SK-MEL-5 (cell line): ENCODE results near the gene MGAT5. TPM values are rescaled to one million over a fixed set of nuclear protein-coding genes. Genes with fewer than 3 reads are reported as not detected.

Source experiments
- DNase-seq: peaks from one replicate; pipeline ENCODE4 v3.0.0-alpha.2; 2016; ENCODE audit warnings: low read depth, low spot score
- in situ Hi-C: cut with HindIII; loops from 2 replicates; pipeline ENCODE4 v1.10.0; 2016; ENCODE audit warnings: low sequenced_read_pairs, high pct_unique_total_duplicates, low pct_unique_long_range_greater_than_20kb
- polyA plus RNA-seq, 2 experiments: library from polyadenylated mRNA; depleted of rRNA; stranded (reverse); fragments of >200 nt; gene quantifications; 2 replicates each; pipeline ENCODE4 v1.2.3, GENCODE V29; 2015
- total RNA-seq: library from RNA; depleted of rRNA; stranded (reverse); fragments of >200 nt; shearing (Covaris generic); gene quantifications from 2 replicates; pipeline ENCODE4 v1.2.3, GENCODE V29; 2014; rRNA removed

Gene MGAT5, protein sequence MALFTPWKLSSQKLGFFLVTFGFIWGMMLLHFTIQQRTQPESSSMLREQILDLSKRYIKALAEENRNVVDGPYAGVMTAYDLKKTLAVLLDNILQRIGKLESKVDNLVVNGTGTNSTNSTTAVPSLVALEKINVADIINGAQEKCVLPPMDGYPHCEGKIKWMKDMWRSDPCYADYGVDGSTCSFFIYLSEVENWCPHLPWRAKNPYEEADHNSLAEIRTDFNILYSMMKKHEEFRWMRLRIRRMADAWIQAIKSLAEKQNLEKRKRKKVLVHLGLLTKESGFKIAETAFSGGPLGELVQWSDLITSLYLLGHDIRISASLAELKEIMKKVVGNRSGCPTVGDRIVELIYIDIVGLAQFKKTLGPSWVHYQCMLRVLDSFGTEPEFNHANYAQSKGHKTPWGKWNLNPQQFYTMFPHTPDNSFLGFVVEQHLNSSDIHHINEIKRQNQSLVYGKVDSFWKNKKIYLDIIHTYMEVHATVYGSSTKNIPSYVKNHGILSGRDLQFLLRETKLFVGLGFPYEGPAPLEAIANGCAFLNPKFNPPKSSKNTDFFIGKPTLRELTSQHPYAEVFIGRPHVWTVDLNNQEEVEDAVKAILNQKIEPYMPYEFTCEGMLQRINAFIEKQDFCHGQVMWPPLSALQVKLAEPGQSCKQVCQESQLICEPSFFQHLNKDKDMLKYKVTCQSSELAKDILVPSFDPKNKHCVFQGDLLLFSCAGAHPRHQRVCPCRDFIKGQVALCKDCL
- total RNA-seq: 23.4 and 24.7 TPM in 2 replicates
- polyA plus RNA-seq (2015; cell fraction: cytosol; rRNA removed): 28.4 and 34.2 TPM in 2 replicates
- polyA plus RNA-seq (2015; cell fraction: nucleus; rRNA removed): 12.3 and 14.8 TPM in 2 replicates

DNA sequence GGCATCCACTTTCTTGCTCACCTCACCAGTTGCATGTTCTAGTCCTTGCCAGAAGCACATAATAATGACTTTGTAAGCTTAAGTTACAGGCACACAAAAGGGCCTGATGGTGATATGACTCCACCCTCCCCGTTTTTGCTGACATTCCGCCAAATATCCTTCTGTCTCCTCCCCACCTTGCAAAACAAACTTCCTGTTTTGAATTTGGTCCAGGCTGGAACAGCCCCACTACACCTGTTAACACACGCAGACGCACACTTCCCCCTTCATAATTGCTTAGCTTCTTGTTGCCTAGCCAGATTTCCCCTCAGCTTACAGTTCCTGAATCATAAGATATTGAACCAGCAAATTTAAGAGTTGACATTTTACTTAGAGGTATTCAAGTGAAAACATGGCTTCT lies at the start of gene MGAT5:
Gene MGAT5, plus strand, starts transcription at position 269 of the 400 bp plus-strand sequence. CDS start 332 bp downstream, outside the sequence.
- in situ Hi-C loops: no loop called here
- no peak for DNase-seq

- DNase-seq: no peak
- in situ Hi-C loops: no loop called here
Measured at GRCh38 chr2:134205087-134205486, 48.8 kb upstream of the MGAT5 start.

DNA sequence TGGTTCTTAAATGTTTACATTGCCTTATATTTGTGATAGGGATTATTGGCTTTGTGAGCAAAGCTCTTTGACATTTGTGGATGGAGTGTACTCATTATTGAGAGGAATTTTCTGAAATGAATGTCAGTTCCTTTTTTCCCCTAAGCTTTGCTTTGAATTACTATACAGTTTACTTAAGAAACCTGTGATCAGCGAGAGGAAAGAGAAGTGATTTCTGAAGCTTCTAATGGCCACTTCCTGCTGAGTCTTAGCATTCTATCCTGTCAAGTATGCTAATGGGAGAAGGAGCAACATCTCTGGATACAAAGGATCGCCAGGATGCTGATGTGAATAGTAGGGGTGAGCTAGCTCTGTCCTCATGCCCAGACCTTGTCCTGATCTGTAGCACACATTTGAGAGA lies 47.8 kb upstream of the MGAT5 start:
- DNase-seq: no peak
- in situ Hi-C loops: no loop called here

DNA sequence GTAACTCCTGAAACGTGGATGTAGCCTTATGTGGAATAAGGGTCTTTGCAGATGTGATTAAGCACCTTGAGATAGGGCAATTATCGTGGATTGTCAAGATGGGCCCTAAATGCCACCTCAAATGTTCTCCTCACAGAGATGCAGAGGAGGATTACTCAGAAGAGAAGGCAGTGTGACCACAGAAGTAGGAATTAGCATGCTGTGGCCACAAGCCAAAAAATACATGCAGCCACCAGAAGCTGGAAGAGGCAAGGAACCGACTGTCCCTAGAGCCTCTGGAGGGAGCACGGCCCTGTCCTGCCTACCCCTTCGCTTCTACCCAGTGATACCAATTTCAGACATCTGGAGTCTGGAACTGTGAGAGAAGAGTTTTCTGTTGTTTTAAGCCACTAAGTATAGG lies 47.3 kb upstream of the MGAT5 start:
- in situ Hi-C loops: no loop called here
- no peak for DNase-seq

DNA sequence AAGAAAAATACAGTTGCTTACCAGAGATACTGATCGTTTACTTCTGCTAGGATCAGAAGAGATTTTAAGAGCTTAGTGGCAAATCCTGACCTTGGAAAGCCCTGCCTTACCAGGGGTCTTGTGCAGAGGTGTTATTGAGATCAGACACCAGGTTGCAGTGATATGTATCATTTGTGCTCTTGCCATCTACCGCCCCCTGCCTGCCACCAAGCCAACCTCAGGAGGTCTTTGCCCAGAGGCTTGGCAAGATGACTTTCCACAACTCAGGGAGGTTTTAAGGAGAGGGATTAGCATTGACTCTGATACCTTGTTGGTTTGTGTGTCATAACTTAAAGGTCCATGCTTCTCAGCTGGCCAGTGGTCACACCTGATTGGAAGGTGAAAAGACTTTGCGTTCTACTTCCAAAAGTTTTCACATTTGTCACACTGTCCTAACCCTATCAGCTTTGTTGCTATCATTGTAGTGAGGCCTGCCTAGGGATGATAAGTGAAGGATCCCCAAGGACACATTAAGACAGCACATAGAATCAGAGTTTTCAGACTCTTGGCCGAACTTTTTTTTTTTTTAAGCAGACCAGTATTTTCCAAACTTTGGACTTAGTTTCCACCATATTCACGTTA lies 46.2 kb upstream of the MGAT5 start:
- DNase-seq: peak; percentile 74
- in situ Hi-C loops: no loop called here

DNA sequence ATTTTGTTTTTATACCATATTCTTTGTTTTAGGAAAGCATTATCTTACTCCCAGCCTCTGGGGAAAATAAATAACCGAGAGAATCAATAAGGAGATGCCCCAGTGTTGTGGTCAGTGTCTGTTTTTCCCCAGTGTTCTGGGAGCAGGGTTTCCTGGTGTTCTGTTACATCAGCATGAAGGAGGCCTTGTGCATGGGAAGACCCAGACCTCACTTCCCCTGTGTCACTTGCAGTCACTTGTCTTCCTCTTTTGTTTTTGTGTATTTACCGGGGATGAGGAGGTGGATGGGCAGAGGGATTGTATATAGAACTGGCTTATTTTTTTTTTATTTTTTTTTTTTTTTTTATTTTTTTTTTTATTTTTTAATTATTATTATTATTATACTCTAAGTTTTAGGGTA lies 45.0 kb upstream of the MGAT5 start:
- DNase-seq: no peak
- in situ Hi-C loops: no loop called here

- in situ Hi-C loops: no loop called here
- DNase-seq: no peak
Measured at GRCh38 chr2:134212746-134213145, 41.1 kb upstream of the MGAT5 start.

DNA sequence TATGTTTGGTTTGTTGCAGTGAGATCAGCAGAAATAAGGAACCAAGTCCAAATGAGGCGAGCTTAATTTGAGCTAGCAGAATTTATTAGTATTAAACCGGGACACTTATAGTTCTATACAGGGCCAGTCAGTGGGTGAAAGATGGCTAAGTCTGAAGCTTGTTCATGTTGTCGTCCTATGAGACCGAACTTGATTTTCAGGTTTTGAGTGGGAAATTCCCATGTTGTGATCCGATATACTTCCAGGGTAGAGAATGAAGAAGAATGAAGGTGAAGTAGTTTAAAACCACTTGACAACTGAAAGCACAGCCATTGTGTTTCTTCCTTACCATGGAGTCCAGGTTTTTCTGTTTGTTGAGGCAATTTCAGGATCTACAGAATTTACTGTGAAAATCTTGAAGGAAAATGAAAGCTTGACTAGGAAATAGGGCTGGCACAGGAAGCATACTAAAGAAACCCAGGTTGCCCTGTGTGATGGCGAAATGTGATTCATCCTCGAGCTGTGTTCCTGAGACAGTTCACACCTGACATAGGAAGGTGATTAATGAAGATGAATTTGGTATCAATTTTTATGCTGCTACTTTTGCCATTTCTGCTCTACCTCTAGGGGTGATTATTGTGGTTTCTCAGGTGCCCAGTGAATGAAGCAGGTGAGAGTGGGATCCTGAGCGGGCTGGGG lies 37.6 kb upstream of the MGAT5 start:
- no peak for DNase-seq
- in situ Hi-C loops: no loop called here

DNA sequence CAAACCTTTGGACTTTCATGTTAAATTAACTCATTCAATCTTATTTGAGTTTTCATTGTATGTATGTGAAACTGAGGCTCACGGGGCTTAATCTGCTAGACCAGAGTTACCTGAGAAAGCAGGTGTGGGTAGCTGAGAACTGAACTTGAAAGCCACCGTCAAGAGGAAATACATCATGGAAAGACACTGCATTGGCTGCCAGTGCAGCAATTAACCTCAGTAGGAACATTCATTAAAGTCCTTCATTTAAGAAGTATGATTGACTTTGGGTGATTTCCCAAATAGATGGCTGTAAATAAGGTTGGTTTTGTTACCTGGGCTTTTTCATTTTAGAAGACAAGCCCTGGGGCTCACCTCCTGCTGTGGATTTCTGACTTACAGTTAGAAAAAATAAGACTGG lies 36.5 kb upstream of the MGAT5 start:
- DNase-seq: no peak
- in situ Hi-C loops: no loop called here

DNA sequence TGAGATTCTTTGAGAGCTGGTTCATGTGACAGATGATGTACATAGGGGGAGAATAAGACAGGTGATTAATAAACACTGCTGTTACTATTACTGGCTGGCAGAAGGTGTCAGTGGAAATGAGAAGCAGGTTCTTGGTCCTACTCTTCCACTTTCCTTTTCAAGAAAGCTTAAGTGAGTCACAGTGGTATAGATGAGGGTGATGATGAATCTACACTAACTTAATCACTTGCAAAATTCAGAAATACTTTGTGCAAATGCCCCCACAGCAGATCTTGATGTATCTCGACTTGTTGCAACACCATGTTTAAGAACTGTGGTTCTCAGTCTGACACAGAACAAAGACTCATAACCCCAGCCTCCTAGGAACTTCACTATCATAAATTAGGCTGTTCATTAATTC lies 35.9 kb upstream of the MGAT5 start:
- in situ Hi-C loops: no loop called here
- no peak for DNase-seq

GRCh38 chr2:134218414-134218813 lies 35.5 kb upstream of the MGAT5 start:
- no peak for DNase-seq
- in situ Hi-C loops: no loop called here

DNA sequence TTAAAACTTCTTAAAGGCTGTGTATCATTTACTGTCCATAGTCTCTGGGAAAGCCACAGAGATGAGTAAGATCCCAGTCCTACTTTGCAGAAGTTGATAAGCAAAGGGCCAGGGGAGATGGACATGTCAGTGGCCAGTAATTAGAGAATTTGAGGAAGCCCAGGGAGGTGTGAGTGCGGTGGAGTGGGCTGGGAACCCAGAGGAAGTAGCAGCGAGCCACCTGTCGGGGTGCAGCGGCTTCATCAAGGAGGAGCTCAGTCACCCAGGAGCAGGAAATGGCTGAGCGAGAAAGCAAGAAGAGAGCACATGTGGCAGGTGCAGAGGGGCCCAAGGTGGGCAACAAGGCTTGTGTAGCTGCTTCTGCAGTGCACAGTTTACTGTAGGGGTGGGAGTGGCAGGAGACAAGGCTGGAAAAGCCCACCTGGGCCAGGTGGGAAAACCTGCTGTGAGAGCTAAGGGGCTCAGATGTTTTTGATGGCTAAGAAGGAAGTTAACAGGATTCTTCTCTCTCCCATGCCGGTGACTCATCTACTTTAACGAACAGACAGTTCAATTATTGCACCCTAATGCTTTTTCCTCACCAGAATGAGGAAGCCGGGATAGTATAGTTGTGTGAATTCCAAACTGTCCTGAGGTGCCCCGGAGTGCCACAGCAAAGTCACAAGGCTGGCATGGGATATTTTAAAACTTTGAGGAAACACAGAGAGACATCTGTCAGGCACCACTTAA lies 34.8 kb upstream of the MGAT5 start:
- DNase-seq: peak; percentile 62
- in situ Hi-C loops: no loop called here

GRCh38 chr2:134220344-134220974 lies 33.4 kb upstream of the MGAT5 start:
- no peak for DNase-seq
- in situ Hi-C loops: no loop called here

DNA sequence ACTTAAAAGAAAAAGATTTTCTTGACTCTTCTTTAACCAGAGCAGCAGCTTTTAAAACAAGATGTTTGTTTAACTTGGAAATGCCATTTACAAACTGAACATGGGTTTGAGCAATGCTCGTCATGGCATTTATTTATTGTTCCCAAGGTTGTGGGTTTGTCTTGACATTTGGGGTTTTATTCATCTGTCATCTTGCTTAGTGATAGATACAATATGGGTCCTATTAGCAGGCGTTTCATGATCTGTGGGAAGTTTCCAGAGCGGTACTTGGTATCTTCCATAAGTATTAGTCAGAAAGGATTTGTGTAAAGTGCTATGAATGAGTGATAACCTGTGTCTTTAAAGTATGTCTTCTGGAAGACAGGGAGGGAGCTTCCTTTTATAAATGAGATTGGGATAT lies 29.9 kb upstream of the MGAT5 start:
- no peak for DNase-seq
- in situ Hi-C loops: no loop called here

DNA sequence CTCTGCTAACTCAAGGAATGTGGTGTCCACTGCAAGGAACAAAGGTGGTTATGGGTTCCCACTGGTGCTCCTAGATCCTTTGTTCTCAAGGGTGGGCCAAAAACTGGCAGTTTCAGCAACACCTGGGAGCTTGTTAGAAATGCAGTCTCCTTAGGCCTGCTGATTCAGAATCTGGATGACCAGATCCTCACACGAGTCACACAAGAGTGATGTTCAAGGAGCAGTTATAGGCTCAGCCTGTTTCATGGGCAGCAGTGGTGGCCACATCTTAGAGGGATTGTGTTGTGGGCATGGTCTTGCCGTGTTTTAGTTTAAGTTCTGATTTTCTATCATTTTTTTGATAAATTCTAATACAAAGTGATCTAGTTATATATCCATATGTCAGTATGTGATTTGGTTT lies 28.7 kb upstream of the MGAT5 start:
- no peak for DNase-seq
- in situ Hi-C loops: no loop called here

DNA sequence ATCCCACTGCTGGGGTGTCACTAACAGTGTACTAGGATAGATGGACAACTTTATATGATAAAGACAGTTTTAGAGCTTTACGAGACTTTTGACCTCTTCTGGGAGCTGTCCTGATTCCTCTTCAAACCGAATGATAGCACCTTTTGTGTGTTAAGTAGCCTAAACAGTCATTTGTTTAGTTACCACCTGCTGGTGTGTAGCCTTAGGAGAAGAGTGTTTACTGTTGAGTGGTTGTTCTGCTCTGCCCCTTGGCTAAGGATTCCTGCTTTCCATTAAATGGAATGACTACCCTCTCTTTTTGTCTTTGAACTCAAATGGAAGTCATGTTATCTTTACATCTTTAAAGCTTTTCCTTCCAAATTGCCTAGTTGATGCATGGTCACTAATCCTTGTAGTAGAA lies 28.0 kb upstream of the MGAT5 start:
- in situ Hi-C loops: no loop called here
- no peak for DNase-seq

DNA sequence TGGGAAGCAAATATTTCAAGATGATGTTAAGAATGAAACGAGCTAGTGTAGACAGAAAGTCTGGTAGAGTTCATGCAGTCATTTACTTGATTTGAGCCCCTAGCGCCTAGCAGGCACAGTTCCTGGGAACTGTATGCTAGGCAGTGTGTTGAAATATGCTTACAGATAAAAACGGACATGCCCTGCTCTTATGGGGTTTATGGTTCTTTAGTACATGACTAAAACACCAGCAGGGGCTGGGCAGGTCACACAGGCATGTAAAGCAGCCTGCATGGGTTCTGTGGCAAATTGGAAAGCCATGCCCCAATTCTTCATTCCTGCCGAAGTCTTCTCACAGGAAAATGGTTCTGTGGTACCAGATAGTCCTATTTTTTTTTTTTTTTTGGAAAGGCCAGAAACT lies 27.3 kb upstream of the MGAT5 start:
- DNase-seq: no peak
- in situ Hi-C loops: no loop called here
